ENCODE measurements around the gene SVOP. TPM values are rescaled to one million over a fixed set of nuclear protein-coding genes. Genes with fewer than 3 reads are reported as not detected.

SVOP gene
- total and polyA plus RNA-seq, 8 donors: 0.09 to 0.24 (median 0.15) TPM; not detected in 2

DNA sequence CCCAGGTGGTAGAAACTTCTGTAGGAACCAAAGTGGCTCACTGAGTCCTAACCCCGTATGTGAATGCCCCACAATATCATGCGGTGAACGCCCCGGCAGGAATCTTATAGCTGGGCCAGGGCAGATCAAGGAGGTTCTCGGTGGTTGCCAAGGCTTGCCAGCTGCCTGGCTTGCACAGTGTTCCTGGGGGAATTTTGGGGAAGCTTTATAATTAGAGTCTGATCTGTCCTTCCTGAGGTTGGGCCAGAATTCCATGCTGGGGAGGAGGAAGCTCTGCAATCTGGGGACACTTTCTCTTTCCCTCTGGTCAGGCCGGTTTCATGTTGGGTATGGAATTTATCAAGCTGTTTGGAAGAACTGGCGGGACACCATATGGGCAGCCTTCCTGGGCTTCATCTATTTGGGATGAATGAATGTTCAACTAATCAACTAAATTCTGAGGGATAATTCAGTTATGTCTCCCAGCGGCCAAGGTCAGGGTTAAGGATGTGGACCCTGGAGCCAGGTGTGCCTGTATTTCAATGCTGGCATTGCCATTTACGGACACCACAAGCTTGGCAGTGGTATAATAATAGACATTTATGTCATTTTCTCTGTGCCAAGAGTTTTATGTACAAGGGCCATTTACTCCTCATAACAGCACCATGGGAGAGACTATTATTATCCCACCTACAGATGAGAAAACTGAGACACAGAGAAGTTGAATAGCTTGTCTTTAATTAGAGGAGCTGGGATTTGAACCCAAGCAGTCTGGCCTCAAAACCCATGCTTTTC lies 54.3 kb downstream of the SVOP start:
- H3K9me3 ChIP-seq: no peaks in the 10 kb centered on the region
- no peak overlapping the region for H3K27ac ChIP-seq
- TF ChIP-seq, protein P1, sequence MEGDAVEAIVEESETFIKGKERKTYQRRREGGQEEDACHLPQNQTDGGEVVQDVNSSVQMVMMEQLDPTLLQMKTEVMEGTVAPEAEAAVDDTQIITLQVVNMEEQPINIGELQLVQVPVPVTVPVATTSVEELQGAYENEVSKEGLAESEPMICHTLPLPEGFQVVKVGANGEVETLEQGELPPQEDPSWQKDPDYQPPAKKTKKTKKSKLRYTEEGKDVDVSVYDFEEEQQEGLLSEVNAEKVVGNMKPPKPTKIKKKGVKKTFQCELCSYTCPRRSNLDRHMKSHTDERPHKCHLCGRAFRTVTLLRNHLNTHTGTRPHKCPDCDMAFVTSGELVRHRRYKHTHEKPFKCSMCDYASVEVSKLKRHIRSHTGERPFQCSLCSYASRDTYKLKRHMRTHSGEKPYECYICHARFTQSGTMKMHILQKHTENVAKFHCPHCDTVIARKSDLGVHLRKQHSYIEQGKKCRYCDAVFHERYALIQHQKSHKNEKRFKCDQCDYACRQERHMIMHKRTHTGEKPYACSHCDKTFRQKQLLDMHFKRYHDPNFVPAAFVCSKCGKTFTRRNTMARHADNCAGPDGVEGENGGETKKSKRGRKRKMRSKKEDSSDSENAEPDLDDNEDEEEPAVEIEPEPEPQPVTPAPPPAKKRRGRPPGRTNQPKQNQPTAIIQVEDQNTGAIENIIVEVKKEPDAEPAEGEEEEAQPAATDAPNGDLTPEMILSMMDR (IDR thresholded peaks at IDR 0.05): no peak
- H3K36me3 ChIP-seq: no peaks in the 10 kb centered on the region
- DNase-seq (no peak), ATAC-seq (no peak)
- H3K4me1 ChIP-seq: no peaks in the 10 kb centered on the region
- intact Hi-C loops (cut with DNase I): no loop called here
- H3K27me3 ChIP-seq: no peaks in the 10 kb centered on the region
- no peak overlapping the region for H3K4me3 ChIP-seq

DNA sequence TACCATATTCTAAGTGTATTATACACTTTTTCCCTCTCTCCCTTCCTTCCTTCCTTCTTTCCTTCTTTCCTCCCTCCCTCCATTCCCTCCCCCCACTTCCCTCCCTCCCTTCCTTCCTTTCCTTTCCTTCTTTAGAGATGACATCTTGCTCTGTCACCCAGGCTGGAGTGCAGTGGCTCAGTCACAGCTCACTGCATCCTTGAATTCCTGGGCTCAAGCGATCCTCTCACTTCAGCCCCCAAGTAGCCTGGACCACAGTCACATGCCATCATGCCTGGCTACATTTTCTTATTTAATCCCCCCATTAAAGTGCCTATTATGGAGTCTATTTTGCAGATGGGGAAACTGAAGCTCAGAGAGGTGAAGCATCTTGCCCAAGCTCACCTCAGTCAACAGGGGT lies 55.0 kb downstream of the SVOP start:
- intact Hi-C loops (cut with DNase I): no loop called here
- Histone ChIP-seq H3K4me3 (no peak overlapping the region), H3K36me3 (no peaks in the 10 kb centered on the region), H3K9me3 (no peaks in the 10 kb centered on the region), H3K4me1 (no peaks in the 10 kb centered on the region), H3K27ac (no peak overlapping the region), H3K27me3 (no peaks in the 10 kb centered on the region)
- DNase-seq (no peak), ATAC-seq (no peak)
- TF ChIP-seq, protein P1 (IDR thresholded peaks at IDR 0.05): no peak

DNA sequence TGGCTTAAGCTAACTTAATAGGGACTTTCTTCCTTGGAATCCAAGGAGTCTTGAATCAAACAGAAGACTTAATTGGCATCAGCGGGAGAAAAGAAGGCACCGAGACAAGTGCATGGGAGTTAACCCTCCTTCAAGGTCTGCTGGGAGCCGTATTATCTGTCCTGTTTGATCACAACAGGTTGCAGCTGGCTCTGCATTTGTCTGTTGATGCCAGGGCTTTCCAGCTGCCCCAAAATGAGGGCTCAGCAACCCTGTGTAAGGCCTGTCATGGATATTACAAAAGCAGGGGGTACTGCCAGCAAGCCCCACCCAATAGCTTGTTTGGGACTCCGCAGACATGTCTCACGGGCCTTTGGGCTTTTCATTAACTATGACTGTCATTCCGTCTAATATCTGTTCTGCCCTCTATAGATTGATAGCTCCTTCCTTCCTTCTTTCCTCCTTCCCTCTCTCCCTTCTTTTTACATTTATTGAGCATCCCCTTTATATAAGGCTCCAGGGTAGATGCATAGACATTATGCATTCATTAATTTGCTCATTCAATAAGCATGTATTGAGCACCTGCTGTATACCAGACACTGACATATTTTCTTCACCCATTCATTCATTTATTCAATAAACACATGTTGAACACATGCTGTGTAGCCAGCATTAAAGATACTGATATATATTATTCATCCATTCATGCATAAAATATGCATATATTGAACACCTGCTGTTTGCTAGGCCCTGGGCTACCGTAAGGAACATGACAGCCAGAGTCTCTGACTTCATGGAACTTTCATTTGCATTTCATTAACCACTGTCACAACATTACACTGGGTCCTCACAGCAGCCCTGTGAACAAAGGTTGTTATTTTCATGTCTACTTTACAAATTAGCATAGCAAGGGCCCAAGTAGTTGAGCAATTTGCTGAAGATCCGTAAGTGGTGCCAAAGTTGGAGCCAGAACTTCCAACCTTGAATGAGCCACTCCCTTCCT lies 56.2 kb downstream of the SVOP start:
- TF ChIP-seq, protein P1 (IDR thresholded peaks at IDR 0.05): no peak
- Histone ChIP-seq H3K4me3 (no peak overlapping the region), H3K36me3 (no peaks in the 10 kb centered on the region), H3K9me3 (no peaks in the 10 kb centered on the region), H3K27ac (no peak overlapping the region), H3K27me3 (no peaks in the 10 kb centered on the region), H3K4me1 (no peaks in the 10 kb centered on the region)
- ATAC-seq: no peak
- DNase-seq: no peak
- intact Hi-C loops (cut with DNase I): no loop called here

DNA sequence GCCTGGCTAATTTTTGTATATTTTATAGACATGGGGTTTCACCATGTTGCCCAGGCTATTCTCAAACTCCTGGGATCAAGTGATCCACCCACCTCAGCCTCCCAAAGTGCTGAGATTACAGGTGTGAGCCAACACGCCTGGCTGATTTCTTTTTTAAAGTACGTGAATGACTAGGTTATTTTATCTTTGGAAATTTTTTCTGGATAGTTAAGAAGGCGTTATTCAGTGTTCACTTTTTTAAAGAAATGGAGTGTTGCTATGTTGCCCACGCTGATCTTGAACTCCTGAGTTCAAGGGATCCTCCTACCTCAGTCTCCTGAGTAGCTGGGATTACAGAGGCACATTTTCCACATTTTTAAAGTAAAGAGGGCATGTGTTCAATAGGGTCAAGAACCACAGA lies 58.6 kb downstream of the SVOP start:
- Histone ChIP-seq H3K4me1 (no peaks in the 10 kb centered on the region), H3K36me3 (no peaks in the 10 kb centered on the region), H3K4me3 (no peak overlapping the region), H3K9me3 (no peaks in the 10 kb centered on the region), H3K27me3 (no peaks in the 10 kb centered on the region), H3K27ac (no peak overlapping the region)
- intact Hi-C loops (cut with DNase I): no loop called here
- TF ChIP-seq, protein P1 (IDR thresholded peaks at IDR 0.05): no peak
- no peak for ATAC-seq
- no peak for DNase-seq

All from left lung (tissue), 10 donors.